ENCODE results near the gene PTAR1.

The PTAR1 gene

DNA sequence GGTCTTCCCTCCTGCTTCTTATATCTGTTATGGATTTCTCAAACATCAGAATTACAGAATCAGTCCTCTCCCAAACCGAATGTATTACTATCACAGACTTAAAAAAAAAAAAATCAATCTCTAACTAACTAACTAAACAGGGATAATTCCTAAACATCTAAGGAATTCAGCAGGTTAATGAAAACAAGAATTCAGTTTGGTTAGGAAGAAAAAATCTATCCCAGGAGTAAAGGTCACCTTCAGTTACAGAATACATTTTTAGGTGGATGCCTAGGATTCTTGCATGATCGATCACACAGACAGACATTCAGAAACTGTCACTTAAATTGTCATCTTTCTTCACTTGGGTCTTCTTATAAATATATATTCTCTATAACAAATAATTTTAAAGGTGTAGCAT, 11.5 kb downstream of the PTAR1 start:
- no peak for DNase-seq

DNA sequence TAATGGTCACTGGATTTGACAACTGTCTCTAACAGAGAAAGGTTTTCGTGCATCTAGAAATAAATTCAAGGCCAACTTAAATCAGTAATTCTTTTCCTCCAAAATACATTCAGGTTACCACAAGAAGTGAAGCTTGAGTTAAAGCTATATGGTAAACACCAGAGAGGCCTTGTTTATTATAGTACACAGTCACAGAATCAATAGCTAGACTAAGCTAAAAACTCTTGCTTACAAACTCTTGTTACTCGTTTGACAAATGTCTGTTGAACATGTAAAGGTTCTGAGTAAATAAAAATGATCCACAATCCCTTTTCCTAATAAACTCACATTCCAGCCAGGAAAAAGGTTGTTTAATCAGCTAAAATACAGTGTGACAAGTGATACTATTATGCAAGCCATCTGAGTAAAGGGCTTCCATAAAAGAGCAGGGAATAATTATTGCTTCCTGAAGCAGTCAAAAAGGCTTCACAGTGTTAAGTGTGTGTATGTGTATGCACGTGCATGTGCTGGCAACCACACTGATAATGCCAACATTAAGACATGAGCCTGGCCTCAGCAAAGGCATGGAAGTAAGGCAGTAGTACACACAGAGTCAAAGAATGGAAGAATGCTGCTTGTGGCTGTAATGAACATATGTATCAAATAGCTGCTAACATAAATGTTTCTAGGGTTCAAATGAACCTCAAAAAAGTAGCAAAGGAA, 12.8 kb downstream of the PTAR1 start:
- DNase-seq: no peak

DNA sequence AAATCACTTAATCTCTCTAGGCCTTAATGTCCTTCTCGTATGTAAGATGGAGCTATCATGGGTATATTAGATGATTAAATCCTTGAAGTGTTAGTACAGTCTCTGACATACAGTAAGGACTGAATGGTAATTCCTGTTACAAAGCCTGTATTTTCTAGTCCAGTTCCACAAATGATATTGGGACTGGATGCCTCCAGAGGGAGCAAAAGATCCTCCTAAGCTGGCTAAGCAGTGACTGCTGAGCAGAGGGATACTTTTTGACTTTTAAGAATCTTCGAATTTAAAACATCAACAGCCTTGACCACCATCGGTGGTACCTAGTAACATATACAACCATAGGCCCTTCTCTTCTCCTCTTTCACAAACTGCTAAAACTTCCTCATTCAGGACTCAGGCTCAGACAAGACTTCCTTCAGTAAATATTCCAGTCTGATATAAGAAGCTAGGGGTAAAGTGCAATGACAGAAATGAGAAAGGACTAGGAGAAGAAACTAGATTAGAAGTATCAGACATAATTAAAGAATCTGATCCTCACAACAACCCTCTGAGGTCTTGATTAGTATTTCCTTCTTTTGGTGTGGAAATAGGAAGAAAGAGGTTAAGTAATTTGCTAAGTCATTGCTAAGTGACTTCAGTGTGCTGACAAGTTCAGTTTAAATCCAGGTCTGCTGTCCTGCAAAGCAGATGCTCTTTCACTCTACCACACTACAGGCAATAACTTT, 13.9 kb downstream of the PTAR1 start:
- DNase-seq: no peak

DNA sequence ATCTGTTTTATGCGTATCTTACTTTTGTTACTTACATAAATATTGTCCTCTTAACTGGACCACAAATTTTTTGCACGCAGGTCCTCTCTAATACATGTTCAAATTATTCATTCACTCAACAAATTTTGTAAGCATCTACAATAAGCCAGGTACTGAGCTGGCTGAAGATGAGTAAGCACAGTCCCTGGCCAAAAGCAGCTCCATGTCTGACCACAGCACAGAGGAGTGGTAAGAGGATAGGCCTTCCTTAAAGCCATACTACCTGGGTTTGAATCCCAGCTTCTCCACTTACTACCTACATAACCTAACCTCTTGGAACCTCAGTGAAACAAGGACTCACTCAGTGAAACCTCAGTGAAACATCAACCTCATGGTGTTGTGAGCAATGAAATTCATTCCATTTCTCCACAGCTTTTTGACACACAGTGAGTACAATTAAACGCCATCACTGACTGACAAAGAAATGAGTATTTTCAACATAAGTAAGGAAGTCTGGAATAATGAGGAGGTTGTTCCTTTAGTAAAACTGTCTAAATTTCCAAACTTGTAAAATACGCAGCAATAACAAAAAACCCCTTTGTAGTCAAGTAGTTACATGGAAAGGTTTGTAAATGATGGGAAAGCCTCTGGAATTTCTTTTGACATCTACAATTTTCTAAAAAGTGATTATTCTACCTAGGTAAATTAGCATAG, 15.0 kb downstream of the PTAR1 start:
- no peak for DNase-seq

DNA sequence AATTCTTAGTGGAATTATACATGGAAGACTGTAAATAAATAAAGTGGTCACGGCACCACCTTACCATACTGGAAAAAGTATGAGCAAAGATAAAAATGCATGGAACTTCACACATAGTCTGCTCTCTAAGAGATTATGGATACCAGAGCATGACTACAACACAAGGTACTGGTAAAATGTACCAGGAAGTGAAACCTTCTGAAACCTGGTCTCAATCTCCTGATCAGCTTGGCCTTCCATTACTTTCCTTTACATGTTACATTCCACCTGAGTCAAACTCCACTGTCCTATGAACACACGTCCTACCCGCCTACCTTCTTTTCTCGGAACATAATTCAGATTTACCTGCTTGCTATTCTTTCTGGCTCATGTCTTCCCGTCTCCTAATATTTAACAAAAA, 15.9 kb downstream of the PTAR1 start:
- DNase-seq: no peak

DNA sequence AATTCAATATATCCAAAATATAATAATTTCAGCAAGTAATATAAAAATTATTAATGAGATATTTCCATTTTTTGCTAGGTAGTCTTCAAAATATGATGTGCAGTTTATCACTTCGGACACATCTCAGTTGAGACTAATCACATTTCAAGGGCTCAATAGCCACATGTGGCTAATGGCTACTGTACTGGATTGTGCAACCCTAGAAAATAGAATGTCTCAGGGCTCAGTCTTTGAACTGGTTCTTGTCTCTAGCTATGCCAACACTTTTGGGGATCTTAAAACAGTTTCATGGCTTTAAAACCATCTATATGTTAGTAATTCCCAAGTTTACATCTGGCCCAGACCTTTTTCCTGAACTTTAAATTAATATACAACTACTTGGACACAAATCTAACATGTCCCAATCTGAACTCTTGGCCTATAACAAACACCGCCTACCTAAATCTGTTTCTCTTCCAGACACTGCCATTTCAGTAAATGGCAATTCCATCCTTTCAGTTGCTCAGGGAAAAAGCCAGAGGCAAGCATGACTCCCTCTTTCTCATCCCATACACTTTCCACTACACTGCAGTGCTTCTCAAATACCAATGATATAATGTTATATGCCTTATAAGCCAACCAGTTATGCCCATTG, 18.8 kb downstream of the PTAR1 start:
- DNase-seq: no peak

DNA sequence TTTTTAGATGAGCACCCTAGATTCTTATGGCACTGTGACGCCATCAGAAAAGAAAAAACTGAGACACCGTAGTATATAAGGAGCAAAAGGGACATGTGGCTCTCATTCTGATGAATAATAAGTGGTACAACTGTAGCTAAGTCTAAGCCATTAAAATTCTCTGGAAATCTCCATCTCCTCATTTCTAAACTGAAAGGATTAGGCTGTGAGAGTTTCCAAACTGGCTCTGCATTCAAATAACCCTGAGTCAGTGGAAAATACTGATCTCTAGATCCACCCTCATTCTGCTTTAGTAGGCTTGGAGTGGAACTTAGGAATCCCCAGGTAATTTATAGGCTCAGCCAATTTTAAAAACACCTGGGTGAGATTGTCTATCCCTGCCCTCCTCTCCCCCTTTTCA, 28.5 kb downstream of the PTAR1 start:
- no peak for DNase-seq

DNA sequence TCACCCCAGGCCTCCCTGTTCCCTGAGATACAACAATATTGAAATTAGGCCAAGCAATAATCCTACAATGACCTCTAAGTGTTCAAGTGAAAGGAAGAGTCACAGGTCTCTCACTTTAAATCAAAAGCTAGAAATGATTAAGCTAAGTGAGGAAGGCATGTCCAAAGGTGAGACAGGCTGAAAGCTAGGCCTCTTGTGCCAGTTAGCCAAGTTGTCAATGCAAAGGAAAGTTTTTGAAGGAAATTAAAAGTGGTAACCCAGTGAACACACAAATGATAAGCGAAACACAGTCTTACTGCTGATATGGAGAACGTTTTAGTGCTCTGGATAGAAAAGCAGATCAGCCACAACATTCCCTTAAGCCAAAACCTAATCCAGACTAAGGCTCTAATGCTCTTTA, 39.8 kb downstream of the PTAR1 start:
- DNase-seq: no peak

DNA sequence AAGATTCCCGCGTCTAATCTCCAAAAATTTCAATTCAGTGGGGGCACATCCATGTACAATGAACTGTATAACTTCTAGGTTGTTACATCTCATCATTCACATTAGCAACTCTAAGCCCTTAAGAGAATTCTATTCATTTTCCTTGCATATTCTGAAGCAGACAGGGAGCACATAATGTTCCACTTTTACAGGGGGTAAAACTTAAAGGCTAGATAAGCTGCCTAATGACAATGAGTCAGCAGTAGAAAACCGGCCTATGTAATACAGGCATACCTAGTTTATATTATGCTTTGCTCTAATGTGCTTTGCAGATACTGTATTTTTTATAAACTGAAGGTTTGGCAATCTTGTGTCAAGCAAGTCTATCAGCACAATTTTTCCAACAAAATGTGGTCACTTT, 40.4 kb downstream of the PTAR1 start:
- no peak for DNase-seq

DNA sequence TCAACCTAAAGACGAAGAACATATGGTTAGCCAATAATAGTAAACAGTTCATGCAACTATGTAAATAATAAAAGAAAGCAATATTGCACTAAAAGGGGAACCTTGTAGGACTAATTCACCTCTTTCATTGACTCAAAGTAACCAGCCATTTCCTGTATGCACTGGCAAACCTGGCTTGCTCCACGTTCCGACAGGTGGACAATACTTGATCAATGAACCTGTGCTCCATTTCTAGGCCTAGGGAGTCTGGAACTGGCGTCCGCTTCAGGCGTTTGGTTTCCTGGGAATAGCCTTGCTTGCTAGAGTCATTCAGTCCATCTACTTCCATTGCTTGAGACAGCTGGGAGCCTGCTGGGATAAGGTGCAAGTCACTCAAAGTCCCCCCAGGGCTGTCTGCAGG, 41.6 kb downstream of the PTAR1 start:
- no peak for DNase-seq

DNA sequence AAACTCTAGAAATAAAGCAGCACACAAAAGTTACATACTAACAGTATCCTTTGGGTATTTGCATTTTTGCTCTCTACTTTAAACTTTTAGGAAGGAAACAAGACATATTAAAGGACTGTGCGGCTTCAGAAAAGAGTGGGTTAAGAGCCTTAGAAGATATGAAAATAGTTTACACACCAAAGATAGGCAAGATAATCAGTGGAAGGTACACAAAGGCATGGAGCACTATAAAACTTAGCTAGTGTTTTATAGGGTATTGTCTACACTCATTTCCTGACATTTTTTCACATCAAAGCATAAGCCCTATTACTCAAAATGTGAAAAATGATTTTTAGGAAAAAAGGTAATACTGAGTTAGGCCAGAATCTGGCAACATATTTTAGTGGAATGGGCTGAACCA, 44.0 kb downstream of the PTAR1 start:
- no peak for DNase-seq

DNA sequence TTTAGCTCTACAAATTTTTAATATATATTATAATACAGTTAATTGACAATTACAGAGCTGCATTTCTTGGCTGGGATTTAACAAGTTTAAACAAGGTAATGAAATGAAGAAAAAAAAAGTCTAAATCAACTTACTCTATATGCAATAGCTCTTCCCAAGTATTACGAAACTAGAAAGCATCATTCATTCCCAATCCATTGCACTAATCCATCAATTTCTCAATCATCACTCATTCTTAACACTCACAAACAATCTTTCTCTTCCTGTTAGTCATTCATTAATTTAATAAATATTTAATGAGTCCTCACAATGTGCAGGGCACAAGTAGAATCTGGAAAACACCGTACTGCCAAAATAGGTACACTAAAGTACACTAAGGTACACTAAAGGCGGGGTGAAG, 44.7 kb downstream of the PTAR1 start:
- DNase-seq: no peak

DNA sequence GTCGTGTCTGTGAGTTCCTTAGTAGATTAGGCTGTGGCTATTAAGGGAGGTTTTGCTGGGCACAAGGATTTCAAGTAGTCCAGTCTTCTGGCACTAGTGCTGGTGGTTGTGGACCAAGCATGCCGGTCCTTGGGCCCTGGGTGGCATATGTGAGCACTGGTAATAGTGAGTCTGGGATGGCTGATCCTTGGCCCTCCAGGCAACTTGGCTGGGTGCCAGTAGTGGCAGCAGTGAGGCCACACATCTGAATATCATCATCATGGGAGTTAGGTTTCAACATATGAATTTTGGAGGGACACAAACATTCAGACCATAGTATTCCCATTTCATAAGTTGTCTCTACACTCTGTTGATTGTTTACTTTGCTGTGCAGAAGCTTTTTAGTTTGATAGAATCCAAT, 62.3 kb downstream of the PTAR1 start:
- DNase-seq: no peak

DNA sequence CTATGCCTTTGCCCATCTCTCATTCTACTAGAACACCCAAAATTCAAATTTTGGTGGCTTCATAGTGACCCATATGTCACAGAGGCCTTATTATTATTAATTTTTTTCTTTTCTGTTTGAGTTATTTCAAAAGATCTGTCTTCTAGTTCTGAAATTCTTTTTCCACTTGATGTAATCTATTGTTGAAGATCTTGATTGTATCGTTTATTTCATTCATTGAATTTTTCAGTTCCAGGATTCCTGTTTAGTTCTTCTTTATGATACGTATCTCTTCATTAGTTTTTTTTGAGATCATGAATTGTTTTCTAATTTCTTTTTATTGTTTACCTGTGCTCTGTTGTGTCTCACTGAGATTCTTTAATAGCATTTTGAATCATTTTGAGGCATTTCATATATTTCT, 63.0 kb downstream of the PTAR1 start:
- DNase-seq: no peak

DNA sequence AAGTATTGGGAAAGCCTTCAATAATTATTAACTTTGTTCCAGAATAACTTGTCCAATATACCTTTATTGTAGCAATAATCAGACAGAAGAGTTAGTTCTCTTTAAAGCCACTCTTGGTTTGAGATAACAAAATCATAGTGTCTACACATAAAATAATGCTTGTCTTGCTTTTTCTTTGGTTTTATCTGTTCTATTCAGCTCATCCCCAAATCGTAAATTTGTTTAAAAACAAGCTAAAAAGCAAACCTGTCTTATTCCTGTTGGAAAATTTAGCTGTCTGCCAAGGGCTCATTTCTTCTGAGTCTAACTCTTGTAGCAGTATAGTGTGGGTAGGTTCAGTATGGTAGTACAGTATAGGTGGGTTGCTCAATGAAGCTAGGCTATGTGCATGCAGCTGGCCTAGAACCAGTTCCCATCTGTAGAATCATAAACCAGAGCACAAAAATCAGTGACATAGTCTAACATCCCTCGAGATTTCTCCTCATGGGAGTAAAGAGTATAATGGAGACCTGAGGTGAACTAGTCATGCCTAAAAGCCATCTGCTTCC, 69.7 kb downstream of the PTAR1 start:
- no peak for DNase-seq

DNA sequence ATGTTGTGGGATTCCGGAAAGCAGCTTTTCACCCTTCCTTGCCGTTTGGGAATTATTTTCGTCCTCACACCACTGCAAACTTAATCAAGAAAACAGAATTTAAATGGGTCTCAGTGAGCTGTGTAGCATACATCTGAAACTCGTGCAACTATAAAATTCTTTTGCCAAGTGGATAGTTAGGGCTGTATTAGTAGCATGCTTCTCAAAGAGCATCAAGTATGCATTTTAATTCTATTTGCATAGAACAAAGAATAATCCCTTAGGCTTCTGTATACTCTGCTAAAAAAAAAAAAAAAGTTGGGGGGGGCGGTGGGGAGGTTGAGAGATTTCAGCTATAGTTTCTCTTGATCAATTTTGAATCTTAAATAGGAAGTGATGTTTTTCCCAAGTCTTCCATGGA, 75.9 kb downstream of the PTAR1 start:
- no peak for DNase-seq

DNA sequence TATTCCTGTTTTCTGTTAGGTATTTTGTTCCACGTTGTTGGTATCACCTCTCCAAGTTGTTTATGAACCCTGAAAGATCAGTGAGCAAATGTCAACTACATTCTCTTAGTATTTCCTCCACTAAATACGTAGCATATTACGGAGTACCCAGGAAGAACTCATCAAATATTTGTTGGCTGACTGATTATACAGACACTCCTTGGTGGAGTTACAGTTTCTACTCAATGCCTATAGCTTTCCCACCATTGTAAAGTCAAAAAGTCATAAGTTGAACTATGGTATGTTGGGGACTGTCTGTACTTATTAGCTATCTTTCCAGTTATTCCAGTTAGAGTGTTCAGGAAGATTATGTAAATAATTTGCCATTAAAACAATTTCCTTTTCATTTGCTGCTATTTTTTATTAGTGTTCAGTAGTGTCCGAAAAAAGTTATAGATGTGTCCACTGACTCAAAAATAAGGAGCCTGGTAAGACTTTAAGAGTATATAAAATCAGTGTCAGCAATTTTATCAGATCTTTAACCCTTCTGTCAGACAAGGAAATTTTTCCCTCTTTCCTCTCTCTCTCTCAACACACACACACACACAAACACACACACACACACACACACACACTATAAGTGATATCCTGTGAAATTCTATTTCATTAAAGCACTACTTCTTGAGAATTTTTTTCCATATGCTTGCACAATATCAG, 80.8 kb downstream of the PTAR1 start:
- no peak for DNase-seq

DNA sequence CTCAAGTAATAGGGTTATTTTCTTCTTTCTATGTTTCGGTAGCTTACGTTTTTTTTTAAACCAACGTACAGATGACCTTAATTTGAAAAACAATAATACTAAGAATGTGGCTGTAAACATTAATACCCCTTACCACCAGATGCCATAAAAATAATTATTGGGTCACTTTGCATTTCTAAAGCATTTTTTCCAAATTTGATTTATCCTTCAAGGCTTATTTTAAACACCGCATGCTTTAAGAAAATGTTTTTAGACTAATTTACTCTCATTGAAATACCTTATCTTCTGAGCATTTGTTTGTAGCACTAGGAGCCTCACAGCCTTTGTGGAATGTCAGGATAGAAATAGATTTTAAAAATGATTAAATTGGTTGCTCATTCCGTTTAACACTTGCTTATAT, 81.9 kb downstream of the PTAR1 start:
- no peak for DNase-seq

DNA sequence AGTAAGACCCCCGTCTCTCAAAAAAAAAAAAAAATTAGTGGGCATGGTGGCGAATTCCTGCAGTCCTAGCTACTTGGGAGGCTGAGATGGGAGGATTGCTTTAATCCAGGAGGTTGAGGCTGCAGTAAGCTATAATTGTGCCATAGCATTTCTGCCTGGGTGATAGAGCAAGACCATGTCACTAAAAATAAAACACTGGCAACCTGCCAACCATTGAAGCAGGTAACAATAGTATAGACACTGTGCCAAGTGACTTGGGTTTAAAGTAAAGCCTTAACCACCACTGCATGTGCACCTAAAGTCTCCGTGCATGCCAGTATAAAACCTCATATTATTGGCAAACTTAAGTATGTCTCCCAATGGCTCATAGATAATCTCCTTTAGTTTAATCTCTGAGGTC, 84.2 kb downstream of the PTAR1 start:
- DNase-seq: no peak

DNA sequence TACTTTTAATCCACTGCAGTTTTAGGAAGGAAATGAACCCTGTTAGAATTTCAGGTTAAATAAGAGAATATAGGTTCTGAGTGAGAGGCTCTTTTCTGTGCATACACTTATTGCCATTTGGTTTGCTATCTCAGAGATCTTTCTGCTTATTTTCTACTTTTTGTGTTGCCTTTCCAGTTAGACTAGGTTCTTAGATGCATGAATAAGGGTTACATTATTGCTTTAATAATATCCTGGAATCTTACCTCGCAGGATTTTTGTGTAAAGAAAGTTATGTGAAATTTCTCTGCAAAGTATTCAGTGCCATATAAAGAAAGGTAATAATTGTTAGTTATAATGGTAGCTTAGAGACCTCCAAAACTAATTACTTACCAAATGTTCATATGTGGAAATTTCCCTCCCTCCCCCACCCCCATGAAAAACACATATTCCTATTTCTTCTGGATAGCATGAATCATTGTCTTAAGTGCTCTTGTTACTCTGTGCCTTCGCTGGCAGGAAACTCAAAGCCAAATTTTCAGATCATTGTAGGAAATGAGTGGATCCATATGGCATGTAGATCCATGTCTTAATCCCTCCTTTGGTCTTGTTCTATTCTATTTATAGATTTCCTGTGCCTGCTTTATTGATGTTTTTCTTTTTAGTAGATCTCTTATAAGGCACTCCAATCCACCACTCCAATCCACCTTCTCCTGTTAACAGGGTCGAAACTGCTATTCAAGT, 84.9 kb downstream of the PTAR1 start:
- peak; percentile 57 for DNase-seq

DNA sequence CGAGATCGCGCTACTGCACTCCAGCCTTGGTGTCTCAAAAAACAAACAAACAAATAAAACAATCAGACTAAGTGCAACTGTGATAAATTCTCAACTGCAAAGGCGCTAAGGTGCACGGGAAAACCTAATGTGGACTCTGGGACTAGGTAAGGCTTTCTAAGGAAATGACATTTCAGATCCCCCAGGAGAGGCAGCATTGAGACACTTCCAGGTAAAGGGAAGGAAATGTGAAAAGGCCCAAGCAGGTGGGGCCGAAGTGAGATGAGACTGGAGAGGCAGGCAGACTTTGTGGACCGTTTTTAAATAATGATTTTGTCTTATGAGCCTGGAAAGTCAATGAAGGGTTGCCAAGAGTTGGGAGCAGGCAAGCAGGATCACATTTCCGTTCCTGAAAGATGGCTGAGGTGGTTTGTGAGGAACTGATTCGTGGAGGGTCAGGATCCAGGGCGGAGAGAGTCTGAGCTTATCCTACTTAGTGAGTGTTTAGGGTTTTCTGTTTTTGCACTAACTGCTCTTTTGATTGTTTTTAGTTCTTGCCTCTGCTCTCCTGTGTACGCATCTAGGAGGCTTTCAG, 85.6 kb downstream of the PTAR1 start:
- no peak for DNase-seq

DNA sequence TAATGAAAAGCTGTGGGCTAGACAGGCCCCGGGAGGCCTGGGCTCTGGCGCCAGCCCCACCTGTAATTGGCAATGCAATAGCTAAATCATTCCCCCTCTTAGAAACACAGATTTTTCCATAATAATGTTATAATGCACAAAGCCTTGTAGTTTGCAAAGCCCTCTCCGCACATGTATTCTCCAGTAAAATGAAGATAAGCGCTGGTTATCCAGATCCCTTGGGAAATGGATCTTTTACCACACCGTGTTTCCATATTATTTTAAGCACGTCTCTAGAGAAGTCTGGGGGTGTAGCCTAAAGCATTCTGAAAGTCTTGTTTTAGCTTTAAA, 86.5 kb downstream of the PTAR1 start:
- no peak for DNase-seq
